Kidney glomerular epithelial cell (primary cell): ENCODE results near the gene ENDOG.
"Not testable (repeated sequence)": the region's sequence is repeated elsewhere in the genome, so short reads cannot be mapped to it uniquely, and the experiment has no call there.

ENCODE experiments used
- DNase-seq: peaks from one replicate; lab custom pipeline; 2025; lab: John Stamatoyannopoulos, UW

Gene ENDOG

GRCh38 chr9:128818099-128818838, at the start of gene ENDOG:
Gene ENDOG (plus strand): TSS chr9:128818500. CDS start chr9:128818685, 185 bp downstream.
- peak; percentile 91 for DNase-seq

GRCh38 chr9:128768606-128769005, 49.7 kb upstream of the ENDOG start:
- no peak for DNase-seq

GRCh38 chr9:128770286-128771030, 47.8 kb upstream of the ENDOG start:
- DNase-seq, result no peak

GRCh38 chr9:128771094-128771721, 47.1 kb upstream of the ENDOG start:
- no peak for DNase-seq

- DNase-seq, result peak; percentile 58
Measured at GRCh38 chr9:128771745-128772519, 46.4 kb upstream of the ENDOG start, which contains the start of gene ZER1. Gene ZER1 (minus strand): TSS chr9:128771927. CDS start chr9:128755565, 16,362 bp downstream.

GRCh38 chr9:128773049-128773448, 45.3 kb upstream of the ENDOG start:
- DNase-seq, result no peak

- no peak for DNase-seq
Measured at GRCh38 chr9:128774804-128775203, 43.5 kb upstream of the ENDOG start.

- not testable (repeated sequence) for DNase-seq
Measured at GRCh38 chr9:128780093-128780492, 38.2 kb upstream of the ENDOG start.

- DNase-seq, result no peak
Measured at GRCh38 chr9:128781187-128782070, 36.9 kb upstream of the ENDOG start.

GRCh38 chr9:128782669-128783068, 35.6 kb upstream of the ENDOG start:
- DNase-seq, result no peak

GRCh38 chr9:128785427-128785826, 32.9 kb upstream of the ENDOG start:
- no peak for DNase-seq

- DNase-seq, result peak; percentile 44
Measured at GRCh38 chr9:128786681-128787601, 31.4 kb upstream of the ENDOG start, which contains the start of gene TBC1D13. Gene TBC1D13 (plus strand): TSS chr9:128787253. CDS start chr9:128787354, 101 bp downstream.

GRCh38 chr9:128787659-128788058, 30.6 kb upstream of the ENDOG start:
- no peak for DNase-seq

GRCh38 chr9:128788445-128788844, 29.9 kb upstream of the ENDOG start:
- DNase-seq, result no peak

- no peak for DNase-seq
Measured at GRCh38 chr9:128790536-128790935, 27.8 kb upstream of the ENDOG start.

GRCh38 chr9:128792134-128792533, 26.2 kb upstream of the ENDOG start:
- no peak for DNase-seq

- no peak for DNase-seq
Measured at GRCh38 chr9:128792978-128793686, 25.2 kb upstream of the ENDOG start.

GRCh38 chr9:128794961-128795360, 23.3 kb upstream of the ENDOG start:
- DNase-seq, result not testable (repeated sequence)

- no peak for DNase-seq
Measured at GRCh38 chr9:128798896-128799295, 19.4 kb upstream of the ENDOG start.
